RWPE1 (cell line): ENCODE results near the gene AFF1.

ENCODE experiments used
- CTCF ChIA-PET: fragments of 350-600 bp; sonication (Branson Sonifier 250); formaldehyde crosslinking; extraction: SDS; loops from one replicate; lab custom pipeline; 2021; lab: Yijun Ruan, JAX
- POLR2A ChIA-PET: fragments of 400-600 bp; formaldehyde crosslinking; extraction: SDS; loops from one replicate; lab custom pipeline; 2020; ENCODE audit warnings: antibody characterized with exemption; ENCODE audit not compliant: low non-redundant PET; lab: Yijun Ruan, JAX
- DNase-seq: peaks from one replicate; pipeline ENCODE4 v3.0.0; 2012; ENCODE audit warnings: low spot score
- H3K27ac ChIP-seq: fragments of 450-650 bp; 2 replicates; pipeline ENCODE4 v1.5.1; 2017
- CTCF ChIP-seq: fragments of 450-650 bp; conservative IDR thresholded peaks from 2 replicates; pipeline ENCODE4 v1.5.1; 2017; ENCODE audit warnings: low read depth, mild to moderate bottlenecking

Gene AFF1

GRCh38 chr4:86967798-86968197 lies 33.0 kb downstream of the AFF1 start:
- no peak overlapping the region for H3K27ac ChIP-seq
- ChIA-PET CTCF (no interaction called here), POLR2A (no interaction called here)

GRCh38 chr4:86968547-86968946 lies 33.7 kb downstream of the AFF1 start:
- ChIA-PET CTCF (interaction anchor here (1.0 kb wide), 1 partner anchor 46 kb away, joined by 3 read pairs; no protein-coding TSS in a partner anchor), POLR2A (no interaction called here)
- no peak overlapping the region for H3K27ac ChIP-seq
- DNase-seq, result no peak
- no peak for TF ChIP-seq CTCF

More at GRCh38 chr4:86967798-86968197, 33.0 kb downstream of the AFF1 start:
- DNase-seq, result no peak
- TF ChIP-seq CTCF, result no peak

- ChIA-PET CTCF (no interaction called here), POLR2A (no interaction called here)
- DNase-seq, result no peak
Measured at GRCh38 chr4:86970447-86971354, 35.9 kb downstream of the AFF1 start.

GRCh38 chr4:86971355-86971683 lies 36.5 kb downstream of the AFF1 start:
- CTCF ChIA-PET, result no interaction called here
- TF ChIP-seq CTCF, result no peak
- no peak for DNase-seq
- POLR2A ChIA-PET, result no interaction called here
- no peak overlapping the region for H3K27ac ChIP-seq

More at GRCh38 chr4:86970447-86971354, 35.9 kb downstream of the AFF1 start:
- H3K27ac ChIP-seq, result no peak overlapping the region
- TF ChIP-seq CTCF, result no peak

GRCh38 chr4:86972997-86973396 lies 38.2 kb downstream of the AFF1 start:
- no peak for TF ChIP-seq CTCF
- peak overlapping the region; percentile 46; the same call in 1 of the 2 replicates for H3K27ac ChIP-seq
- CTCF ChIA-PET, result interaction anchor here (0.7 kb wide), 1 partner anchor 30 kb away, joined by 4 read pairs; no protein-coding TSS in a partner anchor
- peak; percentile 55 for DNase-seq
- POLR2A ChIA-PET, result no interaction called here

- TF ChIP-seq CTCF, result no peak
- no peak overlapping the region for H3K27ac ChIP-seq
- CTCF ChIA-PET, result interaction anchor here (0.7 kb wide), 1 partner anchor 31 kb away, joined by 4 read pairs; no protein-coding TSS in a partner anchor
- POLR2A ChIA-PET, result no interaction called here
- DNase-seq, result no peak
Measured at GRCh38 chr4:86973668-86974067, 38.9 kb downstream of the AFF1 start.
